B cell (primary cell): ENCODE results near the gene ZNF22.

Experiments used
- CTCF ChIP-seq: fragments of 200-600 bp; IDR thresholded peaks from one replicate; pipeline ENCODE4 v1.8.0; 2022; ENCODE audit warnings: antibody characterized with exemption, mild to moderate bottlenecking
- EZH2 ChIP-seq: IDR thresholded peaks from 2 replicates; pipeline ENCODE4 v1.6.1; 2012; ENCODE audit warnings: borderline replicate concordance, low read depth, mild to moderate bottlenecking, moderate library complexity, low read length; ENCODE audit not compliant: insufficient read depth, poor library complexity, severe bottlenecking

- TF ChIP-seq CTCF (no peak), EZH2 (no peak)
These were observed 27.2 kb upstream of the ZNF22 start for GRCh38 chr10:44973323-44974081.
